KMS-11 (cell line): Measurements from ENCODE around the gene OXNAD1.

Source experiments
- H2AFZ ChIP-seq: fragments of 200-600 bp; sonication (generic); 2 replicates; pipeline ENCODE4 v1.6.1; 2016; ENCODE audit warnings: antibody characterized with exemption, mixed run types, low read depth
- H3K27ac ChIP-seq: fragments of 200-600 bp; sonication (generic); 2 replicates; pipeline ENCODE4 v1.6.1; 2016; ENCODE audit warnings: mild to moderate bottlenecking, mixed run types
- H3K27me3 ChIP-seq: fragments of 200-600 bp; sonication (generic); 2 replicates; pipeline ENCODE4 v1.6.1; 2017; ENCODE audit warnings: mild to moderate bottlenecking, low read depth, mixed run types, moderate library complexity; ENCODE audit not compliant: insufficient read depth
- H3K36me3 ChIP-seq: fragments of 200-600 bp; sonication (generic); 2 replicates; pipeline ENCODE4 v1.6.1; 2017; ENCODE audit warnings: mild to moderate bottlenecking, mixed run types; ENCODE audit not compliant: insufficient read depth
- H3K4me1 ChIP-seq: fragments of 200-600 bp; sonication (generic); 2 replicates; pipeline ENCODE4 v1.6.1; 2016; ENCODE audit warnings: mild to moderate bottlenecking, low read depth, mixed run types; ENCODE audit not compliant: poor library complexity, severe bottlenecking
- H3K4me2 ChIP-seq: fragments of 200-600 bp; sonication (generic); 2 replicates; pipeline ENCODE4 v1.7.0; 2016; ENCODE audit warnings: mild to moderate bottlenecking, mixed run types
- H3K4me3 ChIP-seq: fragments of 200-600 bp; sonication (generic); IDR thresholded peaks from 2 replicates; pipeline ENCODE4 v1.6.1; 2017; ENCODE audit warnings: low read depth, low read length, mixed read lengths; ENCODE audit not compliant: insufficient read depth
- H3K79me2 ChIP-seq: fragments of 200-600 bp; sonication (generic); 2 replicates; pipeline ENCODE4 v1.6.1; 2016; ENCODE audit warnings: low read depth, mixed run types; ENCODE audit not compliant: insufficient read depth
- H3K9ac ChIP-seq: fragments of 200-600 bp; sonication (generic); 2 replicates; pipeline ENCODE4 v1.6.1; 2016; ENCODE audit warnings: mild to moderate bottlenecking, mixed run types
- H4K20me1 ChIP-seq: fragments of 200-600 bp; sonication (generic); 2 replicates; pipeline ENCODE4 v1.6.1; 2016; ENCODE audit warnings: mild to moderate bottlenecking, mixed run types; ENCODE audit not compliant: insufficient read depth
- TF ChIP-seq, protein P1 (sequence below): fragments of 200-600 bp; sonication (generic); conservative IDR thresholded peaks from 2 replicates; pipeline ENCODE4 v1.6.1; 2017; ENCODE audit warnings: low read depth, mild to moderate bottlenecking, antibody characterized with exemption, low read length, moderate library complexity, mixed read lengths

Gene OXNAD1

DNA sequence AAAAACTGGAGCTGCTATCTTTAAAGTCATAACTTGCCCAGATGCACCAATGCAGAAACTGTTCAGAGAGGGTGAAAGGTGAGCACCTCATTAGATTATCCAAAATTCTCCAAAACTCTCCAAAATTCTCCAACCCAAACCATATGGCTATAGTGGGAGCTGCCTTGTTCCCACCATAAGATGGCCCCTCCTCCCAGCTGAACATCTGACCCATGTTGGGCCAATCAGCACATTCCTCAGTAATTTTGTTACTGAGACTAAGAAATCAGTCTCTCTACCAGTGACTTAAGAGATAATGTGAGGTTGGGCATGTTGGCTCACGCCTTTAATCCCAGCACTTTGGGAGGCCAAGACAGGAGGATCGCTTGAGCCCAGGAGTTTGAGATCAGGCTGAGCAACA, 33.0 kb upstream of the OXNAD1 start:
- no peaks in the 10 kb centered on the region for H3K4me1 ChIP-seq
- H3K9ac ChIP-seq, result no peak overlapping the region
- H3K36me3 ChIP-seq, result no peaks in the 10 kb centered on the region
- H2AFZ ChIP-seq, result no peak overlapping the region
- H3K4me2 ChIP-seq, result no peak overlapping the region
- H3K4me3 ChIP-seq, result no peak overlapping the region
- H3K27me3 ChIP-seq, result no peaks in the 10 kb centered on the region
- H4K20me1 ChIP-seq, result no peaks in the 10 kb centered on the region
- TF ChIP-seq, protein P1, sequence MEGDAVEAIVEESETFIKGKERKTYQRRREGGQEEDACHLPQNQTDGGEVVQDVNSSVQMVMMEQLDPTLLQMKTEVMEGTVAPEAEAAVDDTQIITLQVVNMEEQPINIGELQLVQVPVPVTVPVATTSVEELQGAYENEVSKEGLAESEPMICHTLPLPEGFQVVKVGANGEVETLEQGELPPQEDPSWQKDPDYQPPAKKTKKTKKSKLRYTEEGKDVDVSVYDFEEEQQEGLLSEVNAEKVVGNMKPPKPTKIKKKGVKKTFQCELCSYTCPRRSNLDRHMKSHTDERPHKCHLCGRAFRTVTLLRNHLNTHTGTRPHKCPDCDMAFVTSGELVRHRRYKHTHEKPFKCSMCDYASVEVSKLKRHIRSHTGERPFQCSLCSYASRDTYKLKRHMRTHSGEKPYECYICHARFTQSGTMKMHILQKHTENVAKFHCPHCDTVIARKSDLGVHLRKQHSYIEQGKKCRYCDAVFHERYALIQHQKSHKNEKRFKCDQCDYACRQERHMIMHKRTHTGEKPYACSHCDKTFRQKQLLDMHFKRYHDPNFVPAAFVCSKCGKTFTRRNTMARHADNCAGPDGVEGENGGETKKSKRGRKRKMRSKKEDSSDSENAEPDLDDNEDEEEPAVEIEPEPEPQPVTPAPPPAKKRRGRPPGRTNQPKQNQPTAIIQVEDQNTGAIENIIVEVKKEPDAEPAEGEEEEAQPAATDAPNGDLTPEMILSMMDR, result no peak
- no peak overlapping the region for H3K27ac ChIP-seq
- H3K79me2 ChIP-seq, result no peaks in the 10 kb centered on the region

GRCh38 chr3:16233806-16234205, 31.2 kb upstream of the OXNAD1 start:
- H4K20me1 ChIP-seq, result no peaks in the 10 kb centered on the region
- no peak overlapping the region for H3K27ac ChIP-seq
- H3K36me3 ChIP-seq, result no peaks in the 10 kb centered on the region
- no peaks in the 10 kb centered on the region for H3K79me2 ChIP-seq
- no peak overlapping the region for H3K9ac ChIP-seq
- TF ChIP-seq, protein P1, result no peak
- no peak overlapping the region for H2AFZ ChIP-seq
- H3K4me3 ChIP-seq, result no peak overlapping the region
- H3K4me1 ChIP-seq, result no peaks in the 10 kb centered on the region
- H3K27me3 ChIP-seq, result no peaks in the 10 kb centered on the region
- H3K4me2 ChIP-seq, result no peak overlapping the region

- H3K27ac ChIP-seq, result no peak overlapping the region
- no peaks in the 10 kb centered on the region for H3K79me2 ChIP-seq
- no peaks in the 10 kb centered on the region for H3K4me1 ChIP-seq
- no peaks in the 10 kb centered on the region for H3K36me3 ChIP-seq
- H3K4me3 ChIP-seq, result no peak overlapping the region
- TF ChIP-seq, protein P1, result no peak
- H3K9ac ChIP-seq, result no peak overlapping the region
- H3K27me3 ChIP-seq, result no peaks in the 10 kb centered on the region
- H4K20me1 ChIP-seq, result no peaks in the 10 kb centered on the region
- no peak overlapping the region for H2AFZ ChIP-seq
- no peak overlapping the region for H3K4me2 ChIP-seq
Observed at GRCh38 chr3:16234281-16234680, 30.7 kb upstream of the OXNAD1 start.

GRCh38 chr3:16236030-16236639, 28.9 kb upstream of the OXNAD1 start:
- Histone ChIP-seq H2AFZ (no peak overlapping the region), H3K27me3 (no peaks in the 10 kb centered on the region), H3K27ac (no peak overlapping the region), H3K9ac (no peak overlapping the region), H3K4me1 (no peaks in the 10 kb centered on the region), H3K4me3 (no peak overlapping the region), H4K20me1 (no peaks in the 10 kb centered on the region), H3K79me2 (no peaks in the 10 kb centered on the region), H3K4me2 (no peak overlapping the region), H3K36me3 (no peaks in the 10 kb centered on the region)
- TF ChIP-seq, protein P1, result no peak
